Brain microvascular endothelial cell (primary cell): ENCODE results near the gene ADAMTSL2.

Experiments used
- DNase-seq: peaks from one replicate; pipeline ENCODE4 v3.0.0-alpha.2; 2020
- H3K27ac ChIP-seq: fragments of 250-450 bp; sonication (Bioruptor Pico); 2 replicates; pipeline ENCODE4 v1.5.1; 2020; ENCODE audit warnings: mild to moderate bottlenecking, moderate library complexity
- H3K27me3 ChIP-seq: fragments of 250-450 bp; sonication (Bioruptor Pico); replicated peaks from 2 replicates; pipeline ENCODE4 v1.5.1; 2020; ENCODE audit warnings: mild to moderate bottlenecking
- H3K36me3 ChIP-seq: fragments of 250-450 bp; sonication (Bioruptor Pico); replicated peaks from 2 replicates; pipeline ENCODE4 v1.5.1; 2020; ENCODE audit warnings: mild to moderate bottlenecking
- H3K4me3 ChIP-seq: 2 replicates; pipeline ENCODE4 v1.5.1; 2011; ENCODE audit warnings: low read depth, mild to moderate bottlenecking, control low read depth, low read length, moderate library complexity
- CTCF ChIP-seq: IDR thresholded peaks from 2 replicates; pipeline ENCODE4 v1.5.1; 2011; ENCODE audit warnings: low read depth, mild to moderate bottlenecking, moderate library complexity, low read length, control low read depth, inconsistent platforms; ENCODE audit errors: missing control alignments
- in situ Hi-C: cut with HindIII; loops from 2 replicates; pipeline ENCODE4 v1.10.0; 2017; ENCODE audit warnings: low sequenced_read_pairs, low pct_ligation_motif_present

The ADAMTSL2 gene

GRCh38 chr9:133570691-133571080 is 36.2 kb downstream of the ADAMTSL2 start:
- Histone ChIP-seq H3K4me3 (no peak overlapping the region), H3K36me3 (no peaks in the 10 kb centered on the region), H3K27me3 (no peaks in the 10 kb centered on the region), H3K27ac (no peak overlapping the region)
- in situ Hi-C loops, result no loop called here
- DNase-seq, result no peak
- no peak for TF ChIP-seq CTCF

DNA sequence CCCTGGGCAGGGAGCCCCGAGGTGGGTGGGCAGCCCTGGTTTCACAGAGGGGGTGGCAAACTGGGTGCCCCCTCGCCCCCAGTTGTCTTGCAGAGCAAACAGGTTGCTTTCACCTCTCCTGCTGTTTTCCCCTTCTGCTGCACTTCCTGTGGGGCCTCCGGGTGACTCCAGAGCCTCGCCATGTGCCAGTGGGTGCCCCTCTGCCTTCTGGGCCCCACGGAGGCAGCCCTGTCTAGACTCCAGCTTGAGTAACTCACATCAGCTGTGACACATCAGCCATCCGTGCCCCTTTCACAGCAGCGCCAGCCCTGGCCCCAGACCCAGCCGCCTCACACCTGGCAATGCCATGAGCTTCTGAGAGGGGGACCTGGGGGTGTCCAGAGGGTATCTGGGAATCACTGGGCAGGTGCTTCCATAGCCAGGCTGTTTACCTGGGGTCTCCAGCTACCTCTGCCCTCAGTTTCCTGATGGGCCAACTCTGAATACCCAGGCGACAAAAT is 36.9 kb downstream of the ADAMTSL2 start:
- Histone ChIP-seq H3K4me3 (no peak overlapping the region), H3K27me3 (no peaks in the 10 kb centered on the region), H3K36me3 (no peaks in the 10 kb centered on the region), H3K27ac (no peak overlapping the region)
- TF ChIP-seq CTCF, result no peak
- in situ Hi-C loops, result no loop called here
- no peak for DNase-seq

GRCh38 chr9:133571896-133572595 is 37.5 kb downstream of the ADAMTSL2 start:
- Histone ChIP-seq H3K27me3 (no peaks in the 10 kb centered on the region), H3K27ac (no peak overlapping the region), H3K36me3 (no peaks in the 10 kb centered on the region), H3K4me3 (no peak overlapping the region)
- no peak for DNase-seq
- in situ Hi-C loops, result no loop called here
- TF ChIP-seq CTCF, result no peak

DNA sequence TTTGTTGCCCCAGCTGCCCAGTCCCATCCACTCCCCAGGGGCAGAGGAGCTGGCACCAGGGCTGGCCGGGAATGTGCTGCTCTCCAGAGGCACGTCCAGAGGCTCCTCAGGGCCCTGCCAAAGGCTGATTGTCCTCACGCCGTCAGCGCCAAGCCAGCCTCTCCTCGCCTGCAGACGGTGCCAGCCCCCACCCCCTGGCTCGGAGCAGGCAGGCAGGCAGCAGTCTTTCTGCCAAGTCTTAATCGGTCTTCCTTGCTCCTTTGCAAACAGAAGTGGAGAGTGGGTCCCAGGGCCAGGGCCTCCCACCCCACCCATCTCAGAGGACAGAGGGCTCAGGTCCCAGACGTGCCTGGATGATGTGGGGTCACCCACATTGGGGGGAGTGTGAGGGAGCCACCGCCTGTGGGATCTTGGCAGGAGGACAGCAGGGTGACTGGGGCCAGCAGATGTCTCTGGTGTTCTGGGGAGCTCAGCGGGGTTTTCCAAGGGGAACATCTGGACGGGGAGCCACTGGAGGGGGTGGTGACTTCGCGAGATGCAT is 38.4 kb downstream of the ADAMTSL2 start:
- DNase-seq, result no peak
- H3K27ac ChIP-seq, result no peak overlapping the region
- H3K4me3 ChIP-seq, result no peak overlapping the region
- no peaks in the 10 kb centered on the region for H3K27me3 ChIP-seq
- H3K36me3 ChIP-seq, result no peaks in the 10 kb centered on the region
- in situ Hi-C loops, result no loop called here
- TF ChIP-seq CTCF, result no peak

DNA sequence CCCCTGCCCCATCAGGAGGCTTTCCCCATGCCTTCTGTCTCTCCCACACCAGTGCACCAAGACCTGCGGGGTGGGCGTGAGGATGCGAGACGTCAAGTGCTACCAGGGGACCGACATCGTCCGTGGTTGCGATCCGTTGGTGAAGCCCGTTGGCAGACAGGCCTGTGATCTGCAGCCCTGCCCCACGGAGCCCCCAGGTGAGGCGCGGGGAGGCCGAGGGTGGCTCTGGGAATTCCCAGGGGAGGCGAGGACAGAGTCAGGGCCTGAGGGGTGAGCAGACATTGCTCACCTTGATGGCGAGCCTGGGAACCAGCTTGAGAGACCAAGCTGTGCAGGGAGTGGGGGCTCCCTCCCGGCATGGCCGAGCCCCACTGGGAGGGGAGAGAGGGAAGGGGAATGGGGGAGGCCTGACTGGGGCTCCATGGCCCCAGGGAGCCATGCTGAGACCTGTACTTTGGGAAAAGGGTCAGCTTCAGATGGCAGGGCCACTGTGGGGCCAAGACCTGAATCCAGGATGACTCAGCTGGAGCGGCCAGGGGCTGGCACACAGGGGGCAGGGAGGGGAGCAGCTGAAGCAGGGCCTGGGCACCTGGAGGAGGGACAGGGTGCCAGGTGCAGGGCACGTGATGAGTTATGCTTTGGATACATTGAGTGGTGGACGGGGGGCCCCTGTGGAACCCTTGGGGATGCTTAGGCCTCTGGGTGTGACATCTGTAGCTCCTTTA is 39.4 kb downstream of the ADAMTSL2 start:
- H3K27ac ChIP-seq, result no peak overlapping the region
- no peak overlapping the region for H3K4me3 ChIP-seq
- no peak for DNase-seq
- no peaks in the 10 kb centered on the region for H3K36me3 ChIP-seq
- in situ Hi-C loops, result no loop called here
- TF ChIP-seq CTCF, result no peak
- H3K27me3 ChIP-seq, result no peaks in the 10 kb centered on the region
